WTC11 (cell line): ENCODE data around the gene CEP76. TPM values are rescaled to one million over a fixed set of nuclear protein-coding genes. Genes with fewer than 3 reads are reported as not detected.

Source experiments
- ATAC-seq: fragments of 200-7000 bp; cut with Tn5 transposase; 2 replicates; pipeline ENCODE4 v1.10.0; 2021; ENCODE audit warnings: mild to moderate bottlenecking, moderate library complexity
- CTCF ChIA-PET: fragments of 300-600 bp; sonication (Branson Sonifier 250); formaldehyde crosslinking; loops from one replicate; lab custom pipeline; 2021; ENCODE audit warnings: antibody characterized with exemption; lab: Charles Lee
- POLR2A ChIA-PET: fragments of 350-600 bp; sonication (Branson Sonifier 250); formaldehyde crosslinking; loops from one replicate; lab custom pipeline; 2021; ENCODE audit warnings: antibody characterized with exemption; lab: Charles Lee
- DNase-seq: peaks from one replicate; pipeline ENCODE4 v3.0.0; 2021; ENCODE audit warnings: low spot score
- H3K27ac Mint-ChIP-seq: 2 replicates; pipeline ENCODE4 v1.8.0; 2021; ENCODE audit warnings: mixed read lengths
- H3K27me3 Mint-ChIP-seq: 2 replicates; pipeline ENCODE4 v1.8.0; 2021; ENCODE audit warnings: low read depth, mild to moderate bottlenecking, moderate library complexity, mixed read lengths
- H3K36me3 Mint-ChIP-seq: 2 replicates; pipeline ENCODE4 v1.8.0; 2021; ENCODE audit warnings: mixed read lengths
- H3K4me1 Mint-ChIP-seq: 2 replicates; pipeline ENCODE4 v1.8.0; 2022; ENCODE audit warnings: mixed read lengths
- H3K4me3 Mint-ChIP-seq: 2 replicates; pipeline ENCODE4 v1.8.0; 2021; ENCODE audit warnings: mild to moderate bottlenecking, moderate library complexity, mixed read lengths
- H3K9me3 Mint-ChIP-seq: 2 replicates; pipeline ENCODE4 v1.8.0; 2021; ENCODE audit warnings: mixed read lengths
- AR ChIP-seq: fragments of 250-450 bp; sonication (Bioruptor Pico); IDR thresholded peaks from 2 replicates; pipeline ENCODE4 v1.9.0; 2021; ENCODE audit warnings: mild to moderate bottlenecking
- ATF6 ChIP-seq: sonication (generic); formaldehyde crosslinking; IDR thresholded peaks from 2 replicates; pipeline ENCODE4 v1.8.1; 2023; ENCODE audit warnings: mild to moderate bottlenecking, missing genetic modification reagents
- GTF2I ChIP-seq: fragments of 250-450 bp; sonication (Bioruptor Pico); conservative IDR thresholded peaks from 2 replicates; pipeline ENCODE4 v1.4.0; 2021; ENCODE audit warnings: mild to moderate bottlenecking
- JAZF1 ChIP-seq: fragments of 250-450 bp; sonication (Bioruptor Pico); IDR thresholded peaks from 2 replicates; pipeline ENCODE4 v1.9.0; 2021; ENCODE audit warnings: moderate library complexity, mild to moderate bottlenecking, inconsistent platforms
- MXD4 ChIP-seq: fragments of 250-450 bp; sonication (Bioruptor Pico); IDR thresholded peaks from 2 replicates; pipeline ENCODE4 v1.8.0; 2021; ENCODE audit warnings: mild to moderate bottlenecking, moderate library complexity, borderline replicate concordance
- PRDM15 ChIP-seq: sonication (generic); formaldehyde crosslinking; IDR thresholded peaks from 2 replicates; pipeline ENCODE4 v1.8.0; 2022; ENCODE audit warnings: missing genetic modification reagents
- PRRX2 ChIP-seq: fragments of 250-450 bp; sonication (Bioruptor Pico); IDR thresholded peaks from 2 replicates; pipeline ENCODE4 v1.8.0; 2021; ENCODE audit warnings: mild to moderate bottlenecking
- RORB ChIP-seq: fragments of 250-450 bp; sonication (Bioruptor Pico); IDR thresholded peaks from 2 replicates; pipeline ENCODE4 v1.9.0; 2021; ENCODE audit warnings: mild to moderate bottlenecking
- SP1 ChIP-seq: sonication (generic); formaldehyde crosslinking; conservative IDR thresholded peaks from 2 replicates; pipeline ENCODE4 v1.8.1; 2022; ENCODE audit warnings: missing genetic modification reagents
- TEAD4 ChIP-seq: sonication (generic); formaldehyde crosslinking; IDR thresholded peaks from 2 replicates; pipeline ENCODE4 v1.8.0; 2022; ENCODE audit warnings: mild to moderate bottlenecking, missing genetic modification reagents
- TP53 ChIP-seq: sonication (generic); formaldehyde crosslinking; IDR thresholded peaks from 2 replicates; pipeline ENCODE4 v1.8.1; 2023; ENCODE audit warnings: mild to moderate bottlenecking, missing genetic modification reagents
- ZBTB21 ChIP-seq: sonication (generic); formaldehyde crosslinking; IDR thresholded peaks from 2 replicates; pipeline ENCODE4 v1.8.1; 2023; ENCODE audit warnings: mild to moderate bottlenecking, missing genetic modification reagents, borderline replicate concordance
- ZNF121 ChIP-seq: sonication (generic); formaldehyde crosslinking; IDR thresholded peaks from 2 replicates; pipeline ENCODE4 v1.8.0; 2023; ENCODE audit warnings: missing genetic modification reagents
- total RNA-seq: library from RNA; stranded (reverse); gene quantifications from 3 replicates; pipeline ENCODE4 v1.2.3, GENCODE V29; 2021
- TF ChIP-seq, protein P1 (sequence below): fragments of 250-450 bp; sonication (Bioruptor Pico); IDR thresholded peaks from 2 replicates; pipeline ENCODE4 v1.9.0; 2021; ENCODE audit warnings: moderate library complexity, mild to moderate bottlenecking, inconsistent platforms, borderline replicate concordance
- TF ChIP-seq, protein P2 (sequence below): sonication (generic); formaldehyde crosslinking; IDR thresholded peaks from 2 replicates; pipeline ENCODE4 v1.8.1; 2023; ENCODE audit warnings: mild to moderate bottlenecking, missing genetic modification reagents
- TF ChIP-seq, protein P3 (sequence below): sonication (generic); formaldehyde crosslinking; IDR thresholded peaks from 2 replicates; pipeline ENCODE4 v1.8.0; 2023; ENCODE audit warnings: missing genetic modification reagents, mild to moderate bottlenecking, borderline replicate concordance
- TF ChIP-seq, protein P4 (sequence below): sonication (generic); formaldehyde crosslinking; IDR thresholded peaks from 2 replicates; pipeline ENCODE4 v1.8.0; 2022; ENCODE audit warnings: mild to moderate bottlenecking, missing genetic modification reagents

The CEP76 gene
- total RNA-seq, 1 experiment from 2014 or later: 16.9 TPM

- Mint-ChIP-seq H3K27me3 (peaks cover 23% of the 10 kb centered on the region), H3K4me3 (peak overlapping the region; percentile 8; the same call in 1 of the 2 replicates), H3K9me3 (no peaks in the 10 kb centered on the region), H3K4me1 (peaks cover 54% of the 10 kb centered on the region), H3K36me3 (no peaks in the 10 kb centered on the region), H3K27ac (no peak overlapping the region)
- POLR2A ChIA-PET: no interaction called here
- TF ChIP-seq ZNF121 (peak; percentile 46; the same call in 1 of the 2 replicates), SP1 (CRISPR knock-in tag) (no peak)
- DNase-seq (no peak), ATAC-seq (no peak)
- CTCF ChIA-PET: interaction anchor here (0.7 kb wide), 1 partner anchor 230 kb away, joined by 3 read pairs; no protein-coding TSS in a partner anchor
Observed at GRCh38 chr18:12654971-12655370, 47.6 kb downstream of the CEP76 start.

- POLR2A ChIA-PET: no interaction called here
- TF ChIP-seq PRDM15 (CRISPR knock-in tag) (no peak), JAZF1 (CRISPR knock-in tag) (no peak), GTF2I (no peak), AR (no peak), ZBTB21 (CRISPR knock-in tag) (no peak), PRRX2 (CRISPR knock-in tag) (no peak), TP53 (CRISPR knock-in tag) (no peak), MXD4 (no peak), TEAD4 (CRISPR knock-in tag) (no peak), RORB (no peak), ATF6 (CRISPR knock-in tag) (no peak), SP1 (CRISPR knock-in tag) (no peak)
- TF ChIP-seq, protein P1, sequence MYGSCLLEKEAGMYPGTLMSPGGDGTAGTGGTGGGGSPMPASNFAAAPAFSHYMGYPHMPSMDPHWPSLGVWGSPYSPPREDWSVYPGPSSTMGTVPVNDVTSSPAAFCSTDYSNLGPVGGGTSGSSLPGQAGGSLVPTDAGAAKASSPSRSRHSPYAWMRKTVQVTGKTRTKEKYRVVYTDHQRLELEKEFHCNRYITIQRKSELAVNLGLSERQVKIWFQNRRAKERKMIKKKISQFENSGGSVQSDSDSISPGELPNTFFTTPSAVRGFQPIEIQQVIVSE (CRISPR knock-in tag): no peak
- TF ChIP-seq, protein P2, sequence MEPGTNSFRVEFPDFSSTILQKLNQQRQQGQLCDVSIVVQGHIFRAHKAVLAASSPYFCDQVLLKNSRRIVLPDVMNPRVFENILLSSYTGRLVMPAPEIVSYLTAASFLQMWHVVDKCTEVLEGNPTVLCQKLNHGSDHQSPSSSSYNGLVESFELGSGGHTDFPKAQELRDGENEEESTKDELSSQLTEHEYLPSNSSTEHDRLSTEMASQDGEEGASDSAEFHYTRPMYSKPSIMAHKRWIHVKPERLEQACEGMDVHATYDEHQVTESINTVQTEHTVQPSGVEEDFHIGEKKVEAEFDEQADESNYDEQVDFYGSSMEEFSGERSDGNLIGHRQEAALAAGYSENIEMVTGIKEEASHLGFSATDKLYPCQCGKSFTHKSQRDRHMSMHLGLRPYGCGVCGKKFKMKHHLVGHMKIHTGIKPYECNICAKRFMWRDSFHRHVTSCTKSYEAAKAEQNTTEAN (CRISPR knock-in tag): no peak
- TF ChIP-seq, protein P3, sequence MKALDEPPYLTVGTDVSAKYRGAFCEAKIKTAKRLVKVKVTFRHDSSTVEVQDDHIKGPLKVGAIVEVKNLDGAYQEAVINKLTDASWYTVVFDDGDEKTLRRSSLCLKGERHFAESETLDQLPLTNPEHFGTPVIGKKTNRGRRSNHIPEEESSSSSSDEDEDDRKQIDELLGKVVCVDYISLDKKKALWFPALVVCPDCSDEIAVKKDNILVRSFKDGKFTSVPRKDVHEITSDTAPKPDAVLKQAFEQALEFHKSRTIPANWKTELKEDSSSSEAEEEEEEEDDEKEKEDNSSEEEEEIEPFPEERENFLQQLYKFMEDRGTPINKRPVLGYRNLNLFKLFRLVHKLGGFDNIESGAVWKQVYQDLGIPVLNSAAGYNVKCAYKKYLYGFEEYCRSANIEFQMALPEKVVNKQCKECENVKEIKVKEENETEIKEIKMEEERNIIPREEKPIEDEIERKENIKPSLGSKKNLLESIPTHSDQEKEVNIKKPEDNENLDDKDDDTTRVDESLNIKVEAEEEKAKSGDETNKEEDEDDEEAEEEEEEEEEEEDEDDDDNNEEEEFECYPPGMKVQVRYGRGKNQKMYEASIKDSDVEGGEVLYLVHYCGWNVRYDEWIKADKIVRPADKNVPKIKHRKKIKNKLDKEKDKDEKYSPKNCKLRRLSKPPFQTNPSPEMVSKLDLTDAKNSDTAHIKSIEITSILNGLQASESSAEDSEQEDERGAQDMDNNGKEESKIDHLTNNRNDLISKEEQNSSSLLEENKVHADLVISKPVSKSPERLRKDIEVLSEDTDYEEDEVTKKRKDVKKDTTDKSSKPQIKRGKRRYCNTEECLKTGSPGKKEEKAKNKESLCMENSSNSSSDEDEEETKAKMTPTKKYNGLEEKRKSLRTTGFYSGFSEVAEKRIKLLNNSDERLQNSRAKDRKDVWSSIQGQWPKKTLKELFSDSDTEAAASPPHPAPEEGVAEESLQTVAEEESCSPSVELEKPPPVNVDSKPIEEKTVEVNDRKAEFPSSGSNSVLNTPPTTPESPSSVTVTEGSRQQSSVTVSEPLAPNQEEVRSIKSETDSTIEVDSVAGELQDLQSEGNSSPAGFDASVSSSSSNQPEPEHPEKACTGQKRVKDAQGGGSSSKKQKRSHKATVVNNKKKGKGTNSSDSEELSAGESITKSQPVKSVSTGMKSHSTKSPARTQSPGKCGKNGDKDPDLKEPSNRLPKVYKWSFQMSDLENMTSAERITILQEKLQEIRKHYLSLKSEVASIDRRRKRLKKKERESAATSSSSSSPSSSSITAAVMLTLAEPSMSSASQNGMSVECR (CRISPR knock-in tag): no peak
- TF ChIP-seq, protein P4, sequence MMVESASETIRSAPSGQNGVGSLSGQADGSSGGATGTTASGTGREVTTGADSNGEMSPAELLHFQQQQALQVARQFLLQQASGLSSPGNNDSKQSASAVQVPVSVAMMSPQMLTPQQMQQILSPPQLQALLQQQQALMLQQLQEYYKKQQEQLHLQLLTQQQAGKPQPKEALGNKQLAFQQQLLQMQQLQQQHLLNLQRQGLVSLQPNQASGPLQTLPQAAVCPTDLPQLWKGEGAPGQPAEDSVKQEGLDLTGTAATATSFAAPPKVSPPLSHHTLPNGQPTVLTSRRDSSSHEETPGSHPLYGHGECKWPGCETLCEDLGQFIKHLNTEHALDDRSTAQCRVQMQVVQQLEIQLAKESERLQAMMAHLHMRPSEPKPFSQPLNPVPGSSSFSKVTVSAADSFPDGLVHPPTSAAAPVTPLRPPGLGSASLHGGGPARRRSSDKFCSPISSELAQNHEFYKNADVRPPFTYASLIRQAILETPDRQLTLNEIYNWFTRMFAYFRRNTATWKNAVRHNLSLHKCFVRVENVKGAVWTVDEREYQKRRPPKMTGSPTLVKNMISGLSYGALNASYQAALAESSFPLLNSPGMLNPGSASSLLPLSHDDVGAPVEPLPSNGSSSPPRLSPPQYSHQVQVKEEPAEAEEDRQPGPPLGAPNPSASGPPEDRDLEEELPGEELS (CRISPR knock-in tag): no peak
Observed at GRCh38 chr18:12652861-12653401, 49.6 kb downstream of the CEP76 start.

More at GRCh38 chr18:12652861-12653401, 49.6 kb downstream of the CEP76 start:
- H3K4me1 Mint-ChIP-seq: peaks cover 56% of the 10 kb centered on the region
- no peaks in the 10 kb centered on the region for H3K36me3 Mint-ChIP-seq
- no peaks in the 10 kb centered on the region for H3K9me3 Mint-ChIP-seq
- H3K27me3 Mint-ChIP-seq: peaks cover 18% of the 10 kb centered on the region
- H3K27ac Mint-ChIP-seq: peak overlapping the region; percentile 29; the same call in 1 of the 2 replicates
- no peak overlapping the region for H3K4me3 Mint-ChIP-seq
- CTCF ChIA-PET: no interaction called here
- DNase-seq (no peak), ATAC-seq (no peak)
